PFSK-1 (cell line): ENCODE measurements around the gene LCN12.

Source experiments
- FOXP2 ChIP-seq: optimal IDR thresholded peaks from 2 replicates; pipeline ENCODE3; 2011; ENCODE audit warnings: borderline replicate concordance, control low read depth, inconsistent platforms; ENCODE audit not compliant: insufficient read depth; ENCODE audit errors: extremely low read length, extremely low read depth
- POLR2AphosphoS5 ChIP-seq: IDR thresholded peaks from 2 replicates; pipeline ENCODE4 v1.6.1; 2012; ENCODE audit warnings: low read depth, mild to moderate bottlenecking, control low read depth, low read length, moderate library complexity
- REST ChIP-seq, 2 experiments: IDR thresholded peaks; 2 replicates each; pipeline versions ENCODE4 v1.6.1 to v1.8.0; 2011 to 2012; ENCODE audit warnings: low read depth in 2 of 2, low read length in 2 of 2, control low read depth in 1 of 2, inconsistent platforms in 1 of 2, mild to moderate bottlenecking in 1 of 2, moderate library complexity in 1 of 2; ENCODE audit not compliant: insufficient read depth in 1 of 2
- SIN3A ChIP-seq: IDR thresholded peaks from 2 replicates; pipeline ENCODE4 v1.6.1; 2012; ENCODE audit warnings: mild to moderate bottlenecking, low read length, moderate library complexity, borderline replicate concordance; ENCODE audit not compliant: insufficient read depth
- TAF1 ChIP-seq: IDR thresholded peaks from 2 replicates; pipeline ENCODE4 v1.6.1; 2012; ENCODE audit warnings: low read length, control low read depth, borderline replicate concordance; ENCODE audit not compliant: insufficient read depth

LCN12 gene

GRCh38 chr9:136921307-136921706 lies 30.8 kb upstream of the LCN12 start:
- TF ChIP-seq FOXP2 (no peak), POLR2AphosphoS5 (no peak)

- TF ChIP-seq FOXP2: no peak
- TF ChIP-seq REST (IDR thresholded peaks at IDR 0.05; ENCODE audit: insufficient read depth in 1 of 2, low read depth in 2 of 2, low read length in 2 of 2): no peak
- TF ChIP-seq POLR2AphosphoS5: no peak
- no peak for TF ChIP-seq SIN3A
- TF ChIP-seq TAF1: no peak
Observed at GRCh38 chr9:136921718-136922117, 30.4 kb upstream of the LCN12 start.

- TF ChIP-seq TAF1 (no peak), REST (IDR thresholded peaks at IDR 0.05; ENCODE audit: insufficient read depth in 1 of 2, low read depth in 2 of 2, low read length in 2 of 2) (no peak), SIN3A (no peak), FOXP2 (no peak), POLR2AphosphoS5 (no peak)
Observed at GRCh38 chr9:136922540-136922939, 29.5 kb upstream of the LCN12 start.

- TF ChIP-seq REST (IDR thresholded peaks at IDR 0.05; ENCODE audit: insufficient read depth in 1 of 2, low read depth in 2 of 2, low read length in 2 of 2): no peak
- TF ChIP-seq POLR2AphosphoS5: no peak
- TF ChIP-seq TAF1: no peak
- no peak for TF ChIP-seq SIN3A
- TF ChIP-seq FOXP2: no peak
Observed at GRCh38 chr9:136923881-136924280, 28.2 kb upstream of the LCN12 start.

GRCh38 chr9:136925414-136926153 lies 26.5 kb upstream of the LCN12 start:
- TF ChIP-seq TAF1 (no peak), REST (IDR thresholded peaks at IDR 0.05; ENCODE audit: insufficient read depth in 1 of 2, low read depth in 2 of 2, low read length in 2 of 2) (no peak), SIN3A (no peak), FOXP2 (no peak), POLR2AphosphoS5 (no peak)
